Natural killer cell (primary cell): ENCODE results near the gene TNS3. TPM values are rescaled to one million over a fixed set of nuclear protein-coding genes. Genes with fewer than 3 reads are reported as not detected.

ENCODE experiments used
- ATAC-seq, 3 donors: fragments of 150-1000 bp in 2 of 3; fragments of 200-7000 bp in 1 of 3; cut with Tn5 transposase; 1 replicate in 1 of 3; 2 replicates in 2 of 3; pipeline ENCODE4 v1.10.0; 2021; ENCODE audit warnings: mild to moderate bottlenecking in 2 of 3, moderate library complexity in 2 of 3
- DNase-seq, 2 donors: peaks; one replicate each; pipeline versions ENCODE4 v3.0.0 to v3.0.0-alpha.2; 2013 to 2021; ENCODE audit warnings: mixed read lengths in 1 of 2
- H3K27ac ChIP-seq: one replicate; pipeline ENCODE4 v1.5.1; 2013; ENCODE audit warnings: mild to moderate bottlenecking, low read length
- H3K27me3 ChIP-seq: one replicate; pipeline ENCODE4 v1.6.1; 2013; ENCODE audit warnings: low read length; ENCODE audit not compliant: control insufficient read depth, insufficient read depth
- H3K36me3 ChIP-seq: one replicate; pipeline ENCODE4 v1.6.1; 2013; ENCODE audit warnings: low read length; ENCODE audit not compliant: control insufficient read depth, insufficient read depth
- H3K4me1 ChIP-seq: one replicate; pipeline ENCODE4 v1.6.1; 2013; ENCODE audit warnings: low read length; ENCODE audit not compliant: control insufficient read depth, insufficient read depth
- H3K4me3 ChIP-seq: one replicate; pipeline ENCODE4 v1.5.1; 2013; ENCODE audit warnings: low read length
- H3K9me3 ChIP-seq: one replicate; pipeline ENCODE4 v1.6.1; 2013; ENCODE audit warnings: low read length; ENCODE audit not compliant: control insufficient read depth, insufficient read depth
- H3K27ac Mint-ChIP-seq, 2 donors: one replicate each; pipeline ENCODE4 v1.8.0; 2022; ENCODE audit warnings: mild to moderate bottlenecking in 2 of 2, mixed read lengths in 2 of 2, moderate library complexity in 1 of 2
- H3K27me3 Mint-ChIP-seq, 2 donors: one replicate each; pipeline ENCODE4 v1.8.0; 2022; ENCODE audit warnings: low read depth in 2 of 2, mixed read lengths in 2 of 2
- H3K36me3 Mint-ChIP-seq: one replicate; pipeline ENCODE4 v1.8.0; 2022; ENCODE audit warnings: mixed read lengths
- H3K4me1 Mint-ChIP-seq, 2 donors: one replicate each; pipeline ENCODE4 v1.8.0; 2022; ENCODE audit warnings: mixed read lengths in 2 of 2
- H3K4me3 Mint-ChIP-seq: one replicate; pipeline ENCODE4 v1.8.0; 2022; ENCODE audit warnings: mild to moderate bottlenecking, moderate library complexity, mixed read lengths
- H3K9me3 Mint-ChIP-seq, 2 donors: one replicate each; pipeline ENCODE4 v1.8.0; 2022; ENCODE audit warnings: mixed read lengths in 2 of 2
- CTCF ChIP-seq: fragments of 200-600 bp; IDR thresholded peaks from one replicate; pipeline ENCODE4 v1.8.0; 2022; ENCODE audit warnings: antibody characterized with exemption
- WGBS: methylation state at CpG from one replicate; pipeline ENCODE4 v1.1.7; 2013; ENCODE audit warnings: missing lambda C conversion rate; ENCODE audit not compliant: insufficient coverage; 5-methylcytosine and 5-hydroxymethylcytosine counted together
- intact Hi-C: fragments of 100-400 bp; cut with micrococcal nuclease; formaldehyde crosslinking; loops from one replicate; pipeline ENCODE4 v1.14.2; 2022
- total RNA-seq, 4 donors: library from RNA; stranded (reverse); fragments of 120-200 nt in 1 of 4; gene quantifications; one replicate each; pipeline versions ENCODE4 v1.2.3 to v1.2.4, GENCODE V29; 2013 to 2022

The TNS3 gene
- total RNA-seq, 3 donors from 2014 or later (not counting 1 experiment from before 2014, with no cell fraction given) = 1.6 to 3.5 (median 2.9) TPM

- H3K4me1 Mint-ChIP-seq = no peaks in the 10 kb centered on the region
- Histone ChIP-seq H3K36me3 (no peaks in the 10 kb centered on the region), H3K27ac (no peak overlapping the region), H3K9me3 (no peaks in the 10 kb centered on the region), H3K4me3 (no peak overlapping the region), H3K27me3 (no peaks in the 10 kb centered on the region), H3K4me1 (no peaks in the 10 kb centered on the region)
- H3K4me3 Mint-ChIP-seq = no peak overlapping the region
- no peak for TF ChIP-seq CTCF
- no peak for DNase-seq
- 84% methylated on average over 6 of the region's 6 CpGs for WGBS
- no peak overlapping the region for H3K27ac Mint-ChIP-seq
- H3K27me3 Mint-ChIP-seq = no peaks in the 10 kb centered on the region
- no peak for ATAC-seq
- H3K9me3 Mint-ChIP-seq = no peaks in the 10 kb centered on the region
- H3K36me3 Mint-ChIP-seq = no peaks in the 10 kb centered on the region
- intact Hi-C loops = no loop called here
These were observed 234.0 kb downstream of the TNS3 start for GRCh38 chr7:47347816-47348385.

GRCh38 chr7:47347346-47347745, 234.6 kb downstream of the TNS3 start:
- Histone ChIP-seq H3K9me3 (no peaks in the 10 kb centered on the region), H3K4me1 (no peaks in the 10 kb centered on the region), H3K27ac (no peak overlapping the region), H3K27me3 (no peaks in the 10 kb centered on the region), H3K4me3 (no peak overlapping the region), H3K36me3 (no peaks in the 10 kb centered on the region)
- Mint-ChIP-seq H3K9me3 (no peaks in the 10 kb centered on the region), H3K4me1 (no peaks in the 10 kb centered on the region), H3K27ac (no peak overlapping the region), H3K27me3 (no peaks in the 10 kb centered on the region), H3K4me3 (no peak overlapping the region), H3K36me3 (no peaks in the 10 kb centered on the region)
- WGBS = 84% methylated on average over 6 of the region's 6 CpGs
- ATAC-seq = no peak
- intact Hi-C loops = no loop called here
- DNase-seq = no peak
- no peak for TF ChIP-seq CTCF

GRCh38 chr7:47346377-47346914, 235.5 kb downstream of the TNS3 start:
- Histone ChIP-seq H3K27me3 (no peaks in the 10 kb centered on the region), H3K27ac (no peak overlapping the region), H3K4me1 (no peaks in the 10 kb centered on the region), H3K36me3 (no peaks in the 10 kb centered on the region), H3K4me3 (no peak overlapping the region), H3K9me3 (no peaks in the 10 kb centered on the region)
- Mint-ChIP-seq H3K27ac (no peak overlapping the region), H3K4me3 (no peak overlapping the region), H3K9me3 (no peaks in the 10 kb centered on the region), H3K4me1 (no peaks in the 10 kb centered on the region), H3K27me3 (no peaks in the 10 kb centered on the region), H3K36me3 (no peaks in the 10 kb centered on the region)
- DNase-seq (no peak), ATAC-seq (no peak)
- intact Hi-C loops = no loop called here
- no peak for TF ChIP-seq CTCF
- 91% methylated on average over 6 of the region's 7 CpGs for WGBS

GRCh38 chr7:47345857-47346298, 236.0 kb downstream of the TNS3 start:
- Mint-ChIP-seq H3K27me3 (no peaks in the 10 kb centered on the region), H3K27ac (no peak overlapping the region)
- WGBS = 90% methylated on average over 11 of the region's 11 CpGs

More at GRCh38 chr7:47345857-47346298, 236.0 kb downstream of the TNS3 start:
- H3K4me3 Mint-ChIP-seq = no peak overlapping the region
- Histone ChIP-seq H3K27me3 (no peaks in the 10 kb centered on the region), H3K4me3 (no peak overlapping the region), H3K9me3 (no peaks in the 10 kb centered on the region), H3K36me3 (no peaks in the 10 kb centered on the region), H3K4me1 (no peaks in the 10 kb centered on the region), H3K27ac (no peak overlapping the region)
- no peaks in the 10 kb centered on the region for H3K4me1 Mint-ChIP-seq
- ATAC-seq (no peak), DNase-seq (no peak)
- no peak for TF ChIP-seq CTCF
- intact Hi-C loops = no loop called here
- no peaks in the 10 kb centered on the region for H3K9me3 Mint-ChIP-seq
- H3K36me3 Mint-ChIP-seq = no peaks in the 10 kb centered on the region
